Transverse colon (tissue), 4 donors: ENCODE measurements around the gene GLRA1. TPM values are rescaled to one million over a fixed set of nuclear protein-coding genes. Genes with fewer than 3 reads are reported as not detected.
"Not testable (repeated sequence)": the region's sequence is repeated elsewhere in the genome, so short reads cannot be mapped to it uniquely, and the experiment has no call there.

Experiments
- DNase-seq: peaks from one replicate; pipeline ENCODE4 v3.0.0-alpha.2; 2019
- H3K27ac ChIP-seq, 4 donors: fragments of 200-600 bp; sonication (generic); 2 replicates each; pipeline ENCODE4 v1.5.1; 2016 to 2018; ENCODE audit warnings: inconsistent platforms in 4 of 4
- H3K27me3 ChIP-seq: fragments of 200-600 bp; sonication (generic); 2 replicates; pipeline ENCODE4 v1.5.1; 2017; ENCODE audit warnings: inconsistent platforms
- H3K36me3 ChIP-seq, 4 donors: fragments of 200-600 bp; sonication (generic); 2 replicates each; pipeline ENCODE4 v1.5.1; 2017 to 2019; ENCODE audit warnings: inconsistent platforms in 4 of 4
- H3K4me1 ChIP-seq, 4 donors: fragments of 200-600 bp; sonication (generic); 2 replicates each; pipeline ENCODE4 v1.5.1; 2017 to 2020; ENCODE audit warnings: inconsistent platforms in 4 of 4
- H3K4me3 ChIP-seq, 4 donors: fragments of 200-600 bp; sonication (generic); 1 replicate in 1 of 4; 2 replicates in 3 of 4; pipeline versions ENCODE4 v1.5.1 to v1.6.1; 2017 to 2019; ENCODE audit warnings: inconsistent platforms in 4 of 4
- H3K9me3 ChIP-seq, 2 donors: fragments of 200-600 bp; sonication (generic); 2 replicates each; pipeline ENCODE4 v1.5.1; 2017 to 2019; ENCODE audit warnings: inconsistent platforms in 2 of 2
- CTCF ChIP-seq, 5 experiments: fragments of 200-600 bp in 3 of 5; fragments of 450-650 bp in 2 of 5; sonication (generic) in 3 of 5; IDR thresholded peaks; 1 replicate in 2 of 5; 2 replicates in 3 of 5; pipeline ENCODE4 v1.5.1; 2016 to 2017; ENCODE audit warnings: antibody characterized with exemption in 5 of 5, inconsistent platforms in 3 of 5, mild to moderate bottlenecking in 2 of 5, moderate library complexity in 1 of 5
- EP300 ChIP-seq: sonication (generic); formaldehyde crosslinking; IDR thresholded peaks from one replicate; pipeline ENCODE4 v1.6.1; 2017; ENCODE audit warnings: antibody characterized with exemption, low read depth
- POLR2A ChIP-seq: fragments of 450-650 bp; IDR thresholded peaks from one replicate; pipeline ENCODE4 v1.6.1; 2016; ENCODE audit warnings: antibody characterized with exemption, mild to moderate bottlenecking, moderate library complexity
- POLR2AphosphoS5 ChIP-seq, 3 donors: sonication (generic); formaldehyde crosslinking; IDR thresholded peaks; one replicate each; pipeline ENCODE4 v1.6.1; 2016; ENCODE audit warnings: antibody characterized with exemption in 3 of 3
- WGBS, 2 donors: methylation state at CpG; one replicate each; pipeline ENCODE4 v1.1.5; 2018; ENCODE audit warnings: low coverage in 1 of 2; 5-methylcytosine and 5-hydroxymethylcytosine counted together
- in situ Hi-C, 4 donors: fragments of 200-750 bp; cut with MboI; loops; one replicate each; pipeline versions ENCODE4 v1.15.0 to v1.15.1; 2017; ENCODE audit warnings: low sequenced_read_pairs in 3 of 4, low pct_ligation_motif_present in 1 of 4, low pct_unique_long_range_greater_than_20kb in 1 of 4
- intact Hi-C: fragments of 100-400 bp; cut with DNase I; formaldehyde crosslinking; loops from one replicate; pipeline ENCODE4 v1.15.1; 2023; ENCODE audit warnings: low total_unique reads
- total RNA-seq, 4 donors: library from RNA; depleted of rRNA; stranded (reverse); fragments of >200 nt; gene quantifications; one replicate each; pipeline ENCODE4 v1.1.0, GENCODE V29; 2016

The GLRA1 gene
- total RNA-seq, 4 donors from 2014 or later, result not detected

- intact Hi-C loops (no loop called here), in situ Hi-C loops (no loop called here)
- H3K4me3 ChIP-seq, result no peak overlapping the region
- no peaks in the 10 kb centered on the region for H3K36me3 ChIP-seq
- no peaks in the 10 kb centered on the region for H3K27me3 ChIP-seq
- no peak overlapping the region for H3K27ac ChIP-seq
- WGBS, 2 donors, result 39 to 45% methylated on average over 3 of the region's 3 CpGs
- DNase-seq, result no peak
- TF ChIP-seq POLR2A (no peak), POLR2AphosphoS5 (IDR thresholded peaks at IDR 0.05) (no peak), CTCF (IDR thresholded peaks at IDR 0.05) (no peak), EP300 (no peak)
- no peaks in the 10 kb centered on the region for H3K4me1 ChIP-seq
- no peaks in the 10 kb centered on the region for H3K9me3 ChIP-seq
These were observed 28.5 kb downstream of the GLRA1 start for GRCh38 chr5:151896031-151896691.

- no peak for TF ChIP-seq POLR2A
- no peak for TF ChIP-seq POLR2AphosphoS5 (IDR thresholded peaks at IDR 0.05)
- TF ChIP-seq CTCF (IDR thresholded peaks at IDR 0.05), result no peak
- no peak for TF ChIP-seq EP300
- intact Hi-C loops, result no loop called here
- no peaks in the 10 kb centered on the region for H3K36me3 ChIP-seq
- H3K27me3 ChIP-seq, result no peaks in the 10 kb centered on the region
- no peak overlapping the region for H3K27ac ChIP-seq
- no peak overlapping the region for H3K4me3 ChIP-seq
- in situ Hi-C loops, result no loop called here
- H3K9me3 ChIP-seq, result no peaks in the 10 kb centered on the region
- H3K4me1 ChIP-seq, result no peaks in the 10 kb centered on the region
- WGBS, 2 donors, result 64 to 75% methylated on average over 4 of the region's 5 CpGs
- DNase-seq, result no peak
These were observed 29.0 kb downstream of the GLRA1 start for GRCh38 chr5:151895660-151896030.

GRCh38 chr5:151893485-151893884, 31.2 kb downstream of the GLRA1 start:
- H3K4me3 ChIP-seq, DNase-seq, H3K4me1 ChIP-seq, H3K36me3 ChIP-seq, H3K27me3 ChIP-seq, H3K27ac ChIP-seq, intact Hi-C loops, in situ Hi-C loops, H3K9me3 ChIP-seq: not testable (repeated sequence)
- 98 to 100% methylated on average over 1 to 2 of the region's 2 CpGs for WGBS, 2 donors

GRCh38 chr5:151892393-151892792, 32.3 kb downstream of the GLRA1 start:
- H3K27me3 ChIP-seq, result no peaks in the 10 kb centered on the region
- 62 to 90% methylated on average over 2 to 4 of the region's 4 CpGs for WGBS, 2 donors
- in situ Hi-C loops, result no loop called here
- H3K4me1 ChIP-seq, result no peaks in the 10 kb centered on the region
- no peaks in the 10 kb centered on the region for H3K9me3 ChIP-seq
- no peak for DNase-seq
- no peak overlapping the region for H3K4me3 ChIP-seq
- intact Hi-C loops, result no loop called here
- H3K36me3 ChIP-seq, result no peaks in the 10 kb centered on the region
- no peak overlapping the region for H3K27ac ChIP-seq
- TF ChIP-seq POLR2A (no peak), POLR2AphosphoS5 (IDR thresholded peaks at IDR 0.05) (no peak), CTCF (IDR thresholded peaks at IDR 0.05) (no peak), EP300 (no peak)

- no peaks in the 10 kb centered on the region for H3K9me3 ChIP-seq
- H3K4me3 ChIP-seq, result no peak overlapping the region
- in situ Hi-C loops (no loop called here), intact Hi-C loops (no loop called here)
- no peak for DNase-seq
- H3K27me3 ChIP-seq, result no peaks in the 10 kb centered on the region
- H3K36me3 ChIP-seq, result no peaks in the 10 kb centered on the region
- no peak for TF ChIP-seq POLR2AphosphoS5 (IDR thresholded peaks at IDR 0.05)
- no peak for TF ChIP-seq EP300
- no peak for TF ChIP-seq POLR2A
- no peak for TF ChIP-seq CTCF (IDR thresholded peaks at IDR 0.05)
- no peaks in the 10 kb centered on the region for H3K4me1 ChIP-seq
- WGBS, 2 donors, result 52% methylated on average over 3 of the region's 3 CpGs; no CpG with 5 or more reads in 1 of the 2 donors
- no peak overlapping the region for H3K27ac ChIP-seq
These were observed 34.4 kb downstream of the GLRA1 start for GRCh38 chr5:151890299-151890698.
